H1 (cell line): ENCODE measurements around the gene ATP6V0A1. TPM values are rescaled to one million over a fixed set of nuclear protein-coding genes. Genes with fewer than 3 reads are reported as not detected.

Experiments
- CTCF ChIA-PET: fragments of 300-600 bp; sonication (Branson Sonifier 250); formaldehyde crosslinking; loops from one replicate; lab custom pipeline; 2021; ENCODE audit not compliant: partially characterized antibody; lab: Charles Lee
- POLR2A ChIA-PET: fragments of 300-600 bp; sonication (Branson Sonifier 250); formaldehyde crosslinking; loops from one replicate; lab custom pipeline; 2021; ENCODE audit warnings: inconsistent platforms; ENCODE audit not compliant: partially characterized antibody; lab: Charles Lee
- DNase-seq, 2 experiments: peaks; one replicate each; pipeline versions ENCODE4 v3.0.0 to v3.0.0-alpha.2; 2010 to 2022; ENCODE audit warnings: low spot score in 2 of 2, low read depth in 1 of 2, mixed read lengths in 1 of 2
- FAIRE-seq: peaks from 2 replicates; lab custom pipeline; 2011; peaks lifted over from hg19 to GRCh38; lab: Jason Lieb, UNC
- H2AFZ ChIP-seq: 2 replicates; pipeline ENCODE4 v1.8.1; 2012; ENCODE audit warnings: low read length, inconsistent platforms
- H2AK5ac ChIP-seq: 2 replicates; pipeline ENCODE4 v1.6.1; 2013; ENCODE audit warnings: low read depth, low read length
- H2BK120ac ChIP-seq: replicated peaks from 2 replicates; pipeline ENCODE3; 2013; ENCODE audit warnings: low read depth, low read length, inconsistent platforms
- H2BK12ac ChIP-seq: 2 replicates; pipeline ENCODE4 v1.6.1; 2013; ENCODE audit warnings: low read depth, low read length
- H2BK15ac ChIP-seq: 2 replicates; pipeline ENCODE4 v1.6.1; 2013; ENCODE audit warnings: low read length
- H2BK20ac ChIP-seq: 2 replicates; pipeline ENCODE4 v1.6.1; 2013; ENCODE audit warnings: low read length
- H2BK5ac ChIP-seq: 2 replicates; pipeline ENCODE4 v1.6.1; 2013; ENCODE audit warnings: low read depth, low read length
- H3K14ac ChIP-seq: 2 replicates; pipeline ENCODE4 v1.6.1; 2013; ENCODE audit warnings: inconsistent platforms; ENCODE audit not compliant: insufficient read length
- H3K18ac ChIP-seq: 2 replicates; pipeline ENCODE4 v1.6.1; 2013; ENCODE audit warnings: low read length; ENCODE audit errors: extremely low read depth
- H3K23ac ChIP-seq: 2 replicates; pipeline ENCODE4 v1.6.1; 2013; ENCODE audit warnings: inconsistent platforms; ENCODE audit not compliant: insufficient read length
- H3K23me2 ChIP-seq: 2 replicates; pipeline ENCODE4 v1.6.1; 2013; ENCODE audit warnings: low read depth, low read length
- H3K27ac ChIP-seq: 2 replicates; pipeline ENCODE4 v1.6.1; 2011; ENCODE audit warnings: low read depth, low read length, inconsistent platforms
- H3K27me3 ChIP-seq, 4 experiments: replicated peaks in 1 of 4; 1 replicate in 1 of 4; 2 replicates in 3 of 4; pipeline versions ENCODE4 v1.6.1 to v1.8.1; 2011 to 2013; ENCODE audit warnings: low read length in 3 of 4, mild to moderate bottlenecking in 3 of 4, inconsistent platforms in 2 of 4, mixed read lengths in 2 of 4, moderate library complexity in 1 of 4; ENCODE audit not compliant: control insufficient read depth in 3 of 4, insufficient read depth in 3 of 4; ENCODE audit errors: extremely low read depth in 1 of 4
- H3K36me3 ChIP-seq, 4 experiments: 2 replicates each; pipeline versions ENCODE4 v1.6.1 to v1.8.1; 2011 to 2013; ENCODE audit warnings: mild to moderate bottlenecking in 4 of 4, low read length in 3 of 4, moderate library complexity in 2 of 4, control low read depth in 1 of 4, inconsistent platforms in 1 of 4; ENCODE audit not compliant: insufficient read depth in 4 of 4, control insufficient read depth in 2 of 4
- H3K4ac ChIP-seq: replicated peaks from 2 replicates; pipeline ENCODE3; 2013; ENCODE audit warnings: low read length, low read depth, mixed read lengths, inconsistent platforms; ENCODE audit not compliant: insufficient read length
- H3K4me1 ChIP-seq, 4 experiments: replicated peaks in 1 of 4; 1 replicate in 1 of 4; 2 replicates in 3 of 4; pipeline versions ENCODE4 v1.6.1 to v1.8.1; 2011 to 2013; ENCODE audit warnings: low read length in 3 of 4, inconsistent platforms in 2 of 4, mixed read lengths in 1 of 4; ENCODE audit not compliant: insufficient read depth in 4 of 4, control insufficient read depth in 3 of 4
- H3K4me2 ChIP-seq, 2 experiments: 2 replicates each; pipeline versions ENCODE4 v1.6.1 to v1.8.1; 2011 to 2013; ENCODE audit warnings: low read depth in 2 of 2, low read length in 2 of 2, control low read depth in 1 of 2, inconsistent platforms in 1 of 2, mild to moderate bottlenecking in 1 of 2; ENCODE audit not compliant: insufficient read depth in 1 of 2
- H3K4me3 ChIP-seq, 4 experiments: fragments of 200-600, 300-600 bp in 1 of 4; sonication (generic), shearing (Covaris generic), sonication (Bioruptor Twin) in 1 of 4; 2 replicates each; pipeline versions ENCODE4 v1.5.1 to v1.8.1; 2011 to 2016; ENCODE audit warnings: low read length in 4 of 4, low read depth in 3 of 4, control low read depth in 2 of 4, inconsistent platforms in 2 of 4, mild to moderate bottlenecking in 2 of 4, mixed read lengths in 1 of 4, moderate library complexity in 1 of 4; ENCODE audit not compliant: insufficient read depth in 2 of 4; ENCODE audit errors: extremely low read depth in 1 of 4
- H3K56ac ChIP-seq: replicated peaks from 2 replicates; pipeline ENCODE3; 2013; ENCODE audit warnings: low read depth, mild to moderate bottlenecking, mixed read lengths, low read length, inconsistent platforms; ENCODE audit not compliant: insufficient read length
- H3K79me1 ChIP-seq: 2 replicates; pipeline ENCODE4 v1.6.1; 2013; ENCODE audit warnings: low read depth, low read length, control low read depth
- H3K79me2 ChIP-seq, 2 experiments: 2 replicates each; pipeline versions ENCODE4 v1.6.1 to v1.8.1; 2012 to 2013; ENCODE audit warnings: low read length in 2 of 2, mild to moderate bottlenecking in 2 of 2, inconsistent platforms in 1 of 2; ENCODE audit not compliant: insufficient read depth in 2 of 2, control insufficient read depth in 1 of 2
- H3K9ac ChIP-seq, 4 experiments: replicated peaks in 1 of 4; 1 replicate in 1 of 4; 2 replicates in 3 of 4; pipeline versions ENCODE4 v1.6.1 to v1.8.1; 2011 to 2013; ENCODE audit warnings: low read depth in 3 of 4, low read length in 3 of 4, control low read depth in 2 of 4, mild to moderate bottlenecking in 2 of 4, moderate library complexity in 2 of 4, inconsistent platforms in 1 of 4; ENCODE audit errors: extremely low read depth in 1 of 4
- H3K9me3 ChIP-seq, 2 experiments: 2 replicates each; pipeline versions ENCODE4 v1.6.1 to v1.8.1; 2012 to 2013; ENCODE audit warnings: mild to moderate bottlenecking in 2 of 2, moderate library complexity in 2 of 2, control low read depth in 1 of 2, inconsistent platforms in 1 of 2, low read depth in 1 of 2, low read length in 1 of 2, mixed read lengths in 1 of 2; ENCODE audit not compliant: insufficient read depth in 2 of 2
- H4K20me1 ChIP-seq, 2 experiments: replicated peaks in 1 of 2; 2 replicates each; pipeline versions ENCODE3 to v1.8.1; 2011 to 2013; ENCODE audit warnings: inconsistent platforms in 2 of 2, low read length in 2 of 2, mild to moderate bottlenecking in 1 of 2; ENCODE audit not compliant: insufficient read depth in 2 of 2, control insufficient read depth in 1 of 2
- H4K5ac ChIP-seq: 2 replicates; pipeline ENCODE4 v1.6.1; 2013; ENCODE audit warnings: low read length, low read depth, mixed read lengths, inconsistent platforms; ENCODE audit not compliant: insufficient read length
- H4K8ac ChIP-seq: 2 replicates; pipeline ENCODE4 v1.8.0; 2013; ENCODE audit warnings: mild to moderate bottlenecking, moderate library complexity, low read length, inconsistent platforms; ENCODE audit not compliant: insufficient read depth; ENCODE audit errors: extremely low read depth
- H4K91ac ChIP-seq: replicated peaks from 2 replicates; pipeline ENCODE3; 2013; ENCODE audit warnings: low read length, mixed read lengths, inconsistent platforms; ENCODE audit not compliant: insufficient read length
- CTBP2 ChIP-seq: IDR thresholded peaks from 2 replicates; pipeline ENCODE4 v1.7.0; 2011; ENCODE audit warnings: borderline replicate concordance, mild to moderate bottlenecking, moderate library complexity, mixed read lengths, low read length; ENCODE audit not compliant: insufficient read depth, insufficient read length
- HDAC6 ChIP-seq: IDR thresholded peaks from one replicate; pipeline ENCODE4 v1.7.1; 2012; ENCODE audit warnings: low read depth, mild to moderate bottlenecking, inconsistent platforms, low read length, moderate library complexity
- SIRT6 ChIP-seq: IDR thresholded peaks from one replicate; pipeline ENCODE4 v1.7.1; 2012; ENCODE audit warnings: low read length, inconsistent platforms
- SP4 ChIP-seq: IDR thresholded peaks from 2 replicates; pipeline ENCODE4 v1.6.1; 2012; ENCODE audit warnings: low read length, inconsistent platforms
- SRF ChIP-seq: IDR thresholded peaks from 2 replicates; pipeline ENCODE4 v1.6.1; 2011; ENCODE audit warnings: mild to moderate bottlenecking, low read depth, low read length, moderate library complexity
- TEAD4 ChIP-seq: IDR thresholded peaks from 2 replicates; pipeline ENCODE4 v1.6.1; 2012; ENCODE audit warnings: low read depth, low read length, inconsistent platforms, mixed read lengths
- WGBS, 2 experiments: shearing (Covaris generic) in 1 of 2; methylation state at CpG; one replicate each; pipeline versions ENCODE4 v1.1.6 to v1.1.7; 2013 to 2015; ENCODE audit warnings: low lambda C conversion rate in 2 of 2, mixed read lengths in 2 of 2, inconsistent platforms in 1 of 2, low coverage in 1 of 2, missing lambda C conversion rate in 1 of 2; ENCODE audit not compliant: insufficient replicate concordance in 2 of 2, insufficient coverage in 1 of 2, insufficient read length in 1 of 2; ENCODE audit errors: extremely low coverage in 1 of 2, missing lambda C conversion rate in 1 of 2; 5-methylcytosine and 5-hydroxymethylcytosine counted together
- polyA plus RNA-seq, 7 experiments: library from polyadenylated mRNA; depleted of rRNA in 3 of 7; stranded (reverse) in 5 of 7; unstranded in 2 of 7; fragments of >200 nt in 5 of 7; fragments of 200-250 nt in 2 of 7; gene quantifications; 1 replicate in 5 of 7; 2 replicates in 1 of 7; 4 replicates in 1 of 7; pipeline versions ENCODE4 v1.2.1 to v1.2.3, GENCODE V29; 2011 to 2013; ENCODE audit warnings: missing spikeins in 2 of 7, mixed read lengths in 2 of 7
- total RNA-seq: library from RNA; stranded (reverse); fragmentation: NEBNext Ultra II Directional; extraction: Animal tissue kit (Norgen Biotek cat#: 25700); gene quantifications from 2 replicates; pipeline ENCODE4 v1.2.1, GENCODE V29; 2021
- TF ChIP-seq, protein P1 (sequence below): IDR thresholded peaks from 2 replicates; pipeline ENCODE4 v1.6.1; 2011; ENCODE audit warnings: low read length, improper control_type of control experiment
- TF ChIP-seq, protein P2 (sequence below): IDR thresholded peaks from 2 replicates; pipeline ENCODE4 v1.6.1; 2011; ENCODE audit warnings: low read depth, mild to moderate bottlenecking, low read length; ENCODE audit not compliant: insufficient read depth

The ATP6V0A1 gene
- total and polyA plus RNA-seq, 2 of the 8 experiments (the other 6 are each of a cell fraction or from before 2014, with no cell fraction given), result 55.3 to 63.4 TPM

DNA sequence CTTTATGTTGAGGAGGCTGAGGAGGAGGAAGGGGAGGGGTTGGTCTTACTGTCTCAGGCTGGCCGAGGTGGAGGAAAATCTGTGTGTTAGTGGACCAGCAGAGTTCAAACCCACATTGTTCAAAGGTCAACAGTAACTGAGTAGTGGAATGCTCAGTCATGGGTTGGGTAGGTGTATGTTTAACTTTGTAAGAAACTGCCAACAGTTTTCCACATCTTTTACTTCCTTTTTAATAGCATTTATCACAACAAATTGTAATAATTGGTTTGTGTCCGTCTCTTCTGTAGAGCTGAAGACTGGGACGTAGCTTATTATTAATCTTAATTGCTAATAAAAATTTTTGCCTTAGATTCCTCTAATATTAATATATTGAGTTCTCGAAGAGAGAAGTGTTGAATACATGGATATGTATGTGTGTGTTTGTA is 5.3 kb downstream of the ATP6V0A1 start:
- Histone ChIP-seq H4K8ac (no peak overlapping the region), H2AK5ac (no peak overlapping the region), H3K4ac (no peak overlapping the region), H3K4me2 (no peak overlapping the region), H3K27me3 (no peaks in the 10 kb centered on the region), H2BK120ac (no peak overlapping the region), H4K91ac (no peak overlapping the region), H2BK20ac (no peak overlapping the region), H3K14ac (no peak overlapping the region), H2BK15ac (no peak overlapping the region), H3K18ac (no peak overlapping the region), H3K9me3 (no peaks in the 10 kb centered on the region), H3K9ac (no peak overlapping the region), H3K4me1 (peaks cover 0 to 8% (median 4%) of the 10 kb centered on the region in 4 experiments; a peak in 3 of 7 replicates), H3K27ac (no peak overlapping the region), H4K5ac (no peak overlapping the region), H3K36me3 (peaks cover 0 to 28% (median 11%) of the 10 kb centered on the region in 4 experiments; a peak in 5 of 8 replicates), H3K23me2 (peaks cover 2% of the 10 kb centered on the region), H3K4me3 (no peak overlapping the region), H2BK12ac (no peak overlapping the region), H3K79me2 (peaks cover 0 to 17% of the 10 kb centered on the region in 2 experiments; a peak in 2 of 4 replicates), H3K23ac (no peak overlapping the region), H2AFZ (no peak overlapping the region), H3K56ac (no peak overlapping the region), H3K79me1 (no peaks in the 10 kb centered on the region), H2BK5ac (no peak overlapping the region), H4K20me1 (peaks cover 0 to 6% of the 10 kb centered on the region in 2 experiments)
- TF ChIP-seq CTBP2, result no peak
- no peak for TF ChIP-seq SP4
- TF ChIP-seq, protein P1, sequence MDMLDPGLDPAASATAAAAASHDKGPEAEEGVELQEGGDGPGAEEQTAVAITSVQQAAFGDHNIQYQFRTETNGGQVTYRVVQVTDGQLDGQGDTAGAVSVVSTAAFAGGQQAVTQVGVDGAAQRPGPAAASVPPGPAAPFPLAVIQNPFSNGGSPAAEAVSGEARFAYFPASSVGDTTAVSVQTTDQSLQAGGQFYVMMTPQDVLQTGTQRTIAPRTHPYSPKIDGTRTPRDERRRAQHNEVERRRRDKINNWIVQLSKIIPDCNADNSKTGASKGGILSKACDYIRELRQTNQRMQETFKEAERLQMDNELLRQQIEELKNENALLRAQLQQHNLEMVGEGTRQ, result no peak
- TF ChIP-seq, protein P2, sequence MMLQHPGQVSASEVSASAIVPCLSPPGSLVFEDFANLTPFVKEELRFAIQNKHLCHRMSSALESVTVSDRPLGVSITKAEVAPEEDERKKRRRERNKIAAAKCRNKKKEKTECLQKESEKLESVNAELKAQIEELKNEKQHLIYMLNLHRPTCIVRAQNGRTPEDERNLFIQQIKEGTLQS, result no peak
- TF ChIP-seq HDAC6, result no peak
- no peak for TF ChIP-seq SIRT6
- TF ChIP-seq TEAD4, result no peak
- no peak for TF ChIP-seq SRF
- no peak for FAIRE-seq
- DNase-seq, result no peak
- CTCF ChIA-PET, result interaction anchor here (0.8 to 2.1 kb wide), 7 partner anchors 13 to 319 kb away, joined by 3 to 6 read pairs (median 4); no protein-coding TSS in a partner anchor
- 86% methylated on average over 4 of the region's 4 CpGs; no CpG with 5 or more reads in 1 of the 2 experiments for WGBS, 2 experiments
- POLR2A ChIA-PET, result interaction anchor here (0.6 kb wide), 1 partner anchor 272 kb away, joined by 3 read pairs; no protein-coding TSS in a partner anchor
